WERI-Rb-1 (cell line): ENCODE results near the gene TPP2.

Experiments
- DNase-seq: peaks from one replicate; pipeline ENCODE4 v3.0.0-alpha.2; 2020
- H3K27ac ChIP-seq: fragments of 250-450 bp; sonication (Bioruptor Pico); 2 replicates; pipeline ENCODE4 v1.5.1; 2020; ENCODE audit warnings: mild to moderate bottlenecking, moderate library complexity
- H3K27me3 ChIP-seq: fragments of 250-450 bp; sonication (Bioruptor Pico); 2 replicates; pipeline ENCODE4 v1.5.1; 2021; ENCODE audit warnings: mild to moderate bottlenecking, low read depth, moderate library complexity; ENCODE audit not compliant: insufficient read depth, severe bottlenecking
- H3K36me3 ChIP-seq: fragments of 250-450 bp; sonication (Bioruptor Pico); 2 replicates; pipeline ENCODE4 v1.5.1; 2020; ENCODE audit warnings: mild to moderate bottlenecking, moderate library complexity
- H3K4me3 ChIP-seq: 2 replicates; pipeline ENCODE4 v1.5.1; 2011; ENCODE audit warnings: low read depth, mild to moderate bottlenecking, control low read depth, low read length
- H3K9me3 ChIP-seq: fragments of 250-450 bp; sonication (Bioruptor Pico); 2 replicates; pipeline ENCODE4 v1.5.1; 2021; ENCODE audit warnings: mild to moderate bottlenecking, moderate library complexity; ENCODE audit not compliant: severe bottlenecking
- TF ChIP-seq, protein P1 (sequence below): IDR thresholded peaks from 2 replicates; pipeline ENCODE4 v1.5.1; 2011; ENCODE audit warnings: low read depth, mild to moderate bottlenecking, control low read depth, inconsistent platforms, low read length

The TPP2 gene

DNA sequence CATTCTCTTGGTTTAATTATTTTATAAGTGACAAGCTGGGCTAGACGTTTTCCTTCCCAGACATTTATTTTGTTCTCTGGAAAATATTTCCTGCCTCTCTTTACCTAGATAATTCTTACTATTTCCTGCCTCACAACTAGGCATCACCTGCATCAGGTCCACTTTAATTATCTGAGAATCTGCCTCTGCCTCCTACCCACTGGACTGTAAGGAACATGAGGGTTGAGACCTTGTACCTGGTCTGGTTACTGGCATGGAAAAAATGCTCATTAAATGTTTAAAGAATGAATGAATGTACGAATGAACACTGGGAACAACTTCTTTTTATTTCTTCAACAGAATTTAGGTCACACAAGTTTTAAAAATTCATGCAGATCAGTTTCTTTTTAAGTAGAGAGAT lies 111.4 kb downstream of the TPP2 start:
- Histone ChIP-seq H3K36me3 (no peaks in the 10 kb centered on the region), H3K27me3 (no peaks in the 10 kb centered on the region), H3K9me3 (no peaks in the 10 kb centered on the region), H3K4me3 (no peak overlapping the region), H3K27ac (no peak overlapping the region)
- DNase-seq = no peak
- TF ChIP-seq, protein P1, sequence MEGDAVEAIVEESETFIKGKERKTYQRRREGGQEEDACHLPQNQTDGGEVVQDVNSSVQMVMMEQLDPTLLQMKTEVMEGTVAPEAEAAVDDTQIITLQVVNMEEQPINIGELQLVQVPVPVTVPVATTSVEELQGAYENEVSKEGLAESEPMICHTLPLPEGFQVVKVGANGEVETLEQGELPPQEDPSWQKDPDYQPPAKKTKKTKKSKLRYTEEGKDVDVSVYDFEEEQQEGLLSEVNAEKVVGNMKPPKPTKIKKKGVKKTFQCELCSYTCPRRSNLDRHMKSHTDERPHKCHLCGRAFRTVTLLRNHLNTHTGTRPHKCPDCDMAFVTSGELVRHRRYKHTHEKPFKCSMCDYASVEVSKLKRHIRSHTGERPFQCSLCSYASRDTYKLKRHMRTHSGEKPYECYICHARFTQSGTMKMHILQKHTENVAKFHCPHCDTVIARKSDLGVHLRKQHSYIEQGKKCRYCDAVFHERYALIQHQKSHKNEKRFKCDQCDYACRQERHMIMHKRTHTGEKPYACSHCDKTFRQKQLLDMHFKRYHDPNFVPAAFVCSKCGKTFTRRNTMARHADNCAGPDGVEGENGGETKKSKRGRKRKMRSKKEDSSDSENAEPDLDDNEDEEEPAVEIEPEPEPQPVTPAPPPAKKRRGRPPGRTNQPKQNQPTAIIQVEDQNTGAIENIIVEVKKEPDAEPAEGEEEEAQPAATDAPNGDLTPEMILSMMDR = no peak

DNA sequence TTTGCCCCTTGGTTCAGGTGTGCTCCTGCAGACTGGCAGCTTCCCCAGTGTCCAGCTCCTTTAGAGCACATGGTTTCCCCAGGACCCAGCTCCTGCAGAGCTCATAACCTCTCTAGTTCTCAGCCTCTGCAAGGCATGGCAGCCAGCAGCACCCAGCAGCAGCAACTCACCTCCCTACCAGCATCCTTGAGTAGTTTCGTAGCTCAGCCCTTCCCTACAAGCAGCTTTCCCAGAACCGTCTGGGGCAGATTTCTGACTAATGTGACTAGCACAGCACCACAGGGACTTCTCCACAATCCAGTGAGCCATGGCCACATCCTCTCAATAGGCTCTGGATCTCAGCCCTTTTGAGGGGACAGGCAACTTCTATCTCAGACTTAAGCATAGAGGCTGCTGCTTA lies 112.2 kb downstream of the TPP2 start:
- Histone ChIP-seq H3K4me3 (no peak overlapping the region), H3K36me3 (no peaks in the 10 kb centered on the region), H3K27ac (no peak overlapping the region), H3K27me3 (no peaks in the 10 kb centered on the region), H3K9me3 (no peaks in the 10 kb centered on the region)
- DNase-seq = no peak
- TF ChIP-seq, protein P1 = no peak

DNA sequence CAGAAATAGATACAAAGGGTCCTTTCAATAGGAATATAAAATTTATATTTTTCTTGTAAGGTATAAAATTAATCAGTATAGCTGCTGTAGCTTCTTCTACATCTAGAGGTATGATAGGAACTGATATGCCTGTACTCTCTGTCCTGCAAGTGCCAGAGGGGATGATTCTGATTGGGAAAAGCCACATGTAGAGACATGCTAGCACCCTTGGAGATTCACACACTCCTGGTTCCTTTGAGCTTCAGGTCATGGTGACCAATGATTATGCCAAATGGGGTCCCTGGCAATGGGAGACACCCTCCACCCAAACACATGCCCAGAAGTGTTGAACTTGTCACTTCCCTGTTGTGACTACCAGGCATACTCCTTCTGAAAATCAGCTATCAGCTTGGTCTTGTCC lies 112.8 kb downstream of the TPP2 start:
- Histone ChIP-seq H3K27ac (no peak overlapping the region), H3K4me3 (no peak overlapping the region), H3K9me3 (no peaks in the 10 kb centered on the region), H3K27me3 (no peaks in the 10 kb centered on the region), H3K36me3 (no peaks in the 10 kb centered on the region)
- TF ChIP-seq, protein P1 = no peak
- DNase-seq = no peak

- Histone ChIP-seq H3K27me3 (no peaks in the 10 kb centered on the region), H3K27ac (no peak overlapping the region), H3K4me3 (no peak overlapping the region), H3K9me3 (no peaks in the 10 kb centered on the region), H3K36me3 (no peaks in the 10 kb centered on the region)
- TF ChIP-seq, protein P1 = no peak
- no peak for DNase-seq
Measured at GRCh38 chr13:102710261-102710679, 113.5 kb downstream of the TPP2 start.

DNA sequence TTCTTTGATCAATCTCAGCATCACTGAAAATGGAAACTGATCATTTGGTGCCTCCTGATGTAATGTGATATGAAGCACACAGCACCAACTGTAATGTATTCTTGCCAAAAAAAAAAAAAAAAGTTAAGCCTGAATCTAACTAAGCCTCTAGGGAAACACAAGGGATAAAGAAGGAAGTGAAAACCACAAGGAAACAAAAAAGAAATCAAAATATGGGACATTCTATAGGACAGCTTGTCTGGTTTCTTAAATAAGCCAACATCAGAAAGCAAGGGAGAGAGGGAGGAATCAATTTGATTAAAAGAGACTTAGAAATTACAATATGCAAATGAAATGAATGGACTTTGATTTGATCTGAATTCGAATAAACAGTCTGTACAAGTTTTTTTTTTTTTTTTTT lies 118.7 kb downstream of the TPP2 start:
- no peak for DNase-seq
- TF ChIP-seq, protein P1 = no peak
- H3K27ac ChIP-seq = no peak overlapping the region
- H3K27me3 ChIP-seq = no peaks in the 10 kb centered on the region
- H3K9me3 ChIP-seq = no peaks in the 10 kb centered on the region
- no peaks in the 10 kb centered on the region for H3K36me3 ChIP-seq
- no peak overlapping the region for H3K4me3 ChIP-seq

- Histone ChIP-seq H3K27me3 (no peaks in the 10 kb centered on the region), H3K36me3 (no peaks in the 10 kb centered on the region), H3K27ac (no peak overlapping the region), H3K4me3 (no peak overlapping the region), H3K9me3 (no peaks in the 10 kb centered on the region)
- TF ChIP-seq, protein P1 = no peak
- no peak for DNase-seq
Measured at GRCh38 chr13:102718746-102719145, 122.0 kb downstream of the TPP2 start.
